GM12801 (cell line): ENCODE measurements around the gene THBS4.

Experiments used
- CTCF ChIP-seq: IDR thresholded peaks from one replicate; pipeline ENCODE4 v1.5.1; 2011; ENCODE audit warnings: control low read depth; ENCODE audit not compliant: insufficient read length; ENCODE audit errors: extremely low read depth

Gene THBS4

DNA sequence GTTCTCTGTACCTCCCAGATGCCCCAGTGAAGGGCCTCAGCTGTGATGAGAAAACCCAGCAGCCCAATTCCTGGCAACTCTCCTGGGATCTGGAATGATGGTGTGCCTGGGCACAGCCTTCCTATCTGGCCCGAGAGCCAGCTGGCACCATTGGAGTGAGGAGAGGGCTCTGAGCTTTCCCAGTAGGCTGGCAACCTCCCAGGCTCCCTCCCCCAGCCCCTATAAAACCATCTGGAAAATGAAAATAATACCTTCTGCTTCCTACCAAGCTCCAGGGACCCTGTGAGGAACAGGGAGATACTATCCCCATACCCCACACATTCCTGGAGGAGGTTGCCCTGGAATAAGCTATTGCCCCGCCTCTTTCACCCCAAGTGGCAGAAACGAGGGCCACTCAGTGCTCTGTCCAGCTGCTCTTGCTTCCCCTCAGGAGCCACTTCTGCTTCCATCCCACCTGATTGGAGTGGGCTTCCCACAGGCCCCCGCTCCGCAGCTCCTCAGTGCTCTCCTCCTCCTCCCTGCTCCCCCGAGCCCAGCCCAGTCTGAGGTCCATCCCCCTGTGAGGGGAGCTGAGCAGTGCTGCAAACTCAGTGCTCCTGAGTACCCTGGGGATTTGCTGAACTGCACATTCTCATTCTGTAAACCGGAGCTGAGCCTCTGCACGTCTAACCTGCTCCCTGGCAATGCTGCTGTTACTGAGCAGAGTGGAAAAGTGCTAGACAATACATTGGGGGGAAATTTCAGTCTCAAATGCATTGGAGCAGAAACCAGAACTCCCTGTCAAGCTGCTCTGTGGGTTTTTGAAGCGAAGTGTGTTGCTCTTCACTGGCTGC lies 74.7 kb downstream of the THBS4 start:
- TF ChIP-seq CTCF, result no peak

DNA sequence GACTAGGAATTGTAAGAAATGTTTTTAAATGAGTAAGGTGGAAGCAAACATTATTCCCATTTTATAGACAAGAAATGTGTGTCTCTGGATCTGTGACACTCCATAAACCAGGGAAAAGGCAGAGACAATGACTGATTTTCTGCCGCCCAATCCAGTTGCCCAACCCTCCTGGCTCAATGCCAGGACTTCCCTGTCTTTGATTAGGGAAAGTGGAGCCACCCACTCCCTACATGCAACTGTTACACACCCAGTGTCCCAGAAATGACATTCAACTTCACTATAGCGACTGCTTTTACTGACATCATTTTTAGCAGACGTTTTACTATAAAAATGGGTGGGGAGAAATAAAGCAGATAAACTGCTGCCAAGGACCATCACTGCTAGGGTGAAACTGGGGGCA lies 79.7 kb downstream of the THBS4 start:
- TF ChIP-seq CTCF, result no peak

GRCh38 chr5:80116000-80116399 lies 80.9 kb downstream of the THBS4 start:
- TF ChIP-seq CTCF, result no peak

DNA sequence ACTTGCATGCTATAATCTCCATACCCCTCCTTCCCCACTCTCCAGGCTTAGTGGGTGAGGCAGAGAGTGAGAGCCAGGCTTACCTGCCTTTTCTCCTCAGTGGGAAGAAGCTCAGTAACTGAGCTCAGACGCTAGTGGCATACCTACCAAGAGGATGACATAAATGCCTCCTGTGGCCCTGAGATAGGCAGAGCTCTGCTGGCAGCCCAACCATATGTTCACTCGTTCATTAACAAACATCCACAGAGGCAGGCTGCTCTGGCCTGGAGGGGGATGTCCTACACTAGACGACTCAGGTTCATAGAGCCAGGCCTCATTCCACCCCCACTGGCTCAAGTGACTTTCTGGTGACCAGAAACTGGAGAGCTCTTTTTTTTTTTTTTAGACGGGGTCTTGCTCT lies 81.3 kb downstream of the THBS4 start:
- no peak for TF ChIP-seq CTCF

- no peak for TF ChIP-seq CTCF
Observed at GRCh38 chr5:80117446-80117845, 82.3 kb downstream of the THBS4 start.

DNA sequence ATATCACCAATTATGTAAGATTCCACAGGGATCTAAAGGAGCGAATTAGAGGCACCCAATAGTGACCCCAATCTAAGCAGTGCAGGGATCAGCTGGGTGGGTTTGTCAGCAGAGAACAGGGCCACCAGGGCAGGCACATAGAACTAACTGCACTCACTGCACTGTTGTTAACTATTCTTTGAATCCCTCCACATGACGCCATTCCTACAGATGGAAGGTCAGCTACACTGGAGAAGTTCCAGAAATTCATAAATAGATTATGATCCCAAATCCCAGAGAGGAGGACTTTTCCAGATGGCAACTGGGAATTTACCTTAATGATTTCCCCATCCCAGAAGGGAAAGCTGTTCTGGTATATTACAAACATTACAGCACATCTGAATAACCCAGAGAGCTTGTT lies 84.2 kb downstream of the THBS4 start:
- TF ChIP-seq CTCF, result no peak

DNA sequence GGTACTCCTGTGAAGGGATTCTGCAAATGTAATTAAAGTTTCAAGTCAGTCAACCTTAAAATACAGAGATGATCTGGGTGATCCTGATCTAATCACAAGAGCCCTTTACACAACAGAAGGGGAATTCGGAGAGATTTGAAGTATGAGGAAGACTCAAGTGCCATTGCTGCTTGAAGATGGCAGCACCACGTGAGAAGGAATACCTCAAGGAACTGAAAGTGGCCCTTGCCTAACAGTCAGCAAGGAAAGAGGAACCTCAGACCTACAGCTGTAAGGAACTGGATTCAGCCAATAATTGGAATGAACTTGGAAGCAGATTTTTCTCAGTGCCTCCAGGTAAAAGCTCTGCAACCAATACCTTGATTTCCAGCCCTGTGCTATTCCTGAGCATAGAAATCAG lies 87.4 kb downstream of the THBS4 start:
- no peak for TF ChIP-seq CTCF
